ENCODE data around the gene AP1S2.

The AP1S2 gene

DNA sequence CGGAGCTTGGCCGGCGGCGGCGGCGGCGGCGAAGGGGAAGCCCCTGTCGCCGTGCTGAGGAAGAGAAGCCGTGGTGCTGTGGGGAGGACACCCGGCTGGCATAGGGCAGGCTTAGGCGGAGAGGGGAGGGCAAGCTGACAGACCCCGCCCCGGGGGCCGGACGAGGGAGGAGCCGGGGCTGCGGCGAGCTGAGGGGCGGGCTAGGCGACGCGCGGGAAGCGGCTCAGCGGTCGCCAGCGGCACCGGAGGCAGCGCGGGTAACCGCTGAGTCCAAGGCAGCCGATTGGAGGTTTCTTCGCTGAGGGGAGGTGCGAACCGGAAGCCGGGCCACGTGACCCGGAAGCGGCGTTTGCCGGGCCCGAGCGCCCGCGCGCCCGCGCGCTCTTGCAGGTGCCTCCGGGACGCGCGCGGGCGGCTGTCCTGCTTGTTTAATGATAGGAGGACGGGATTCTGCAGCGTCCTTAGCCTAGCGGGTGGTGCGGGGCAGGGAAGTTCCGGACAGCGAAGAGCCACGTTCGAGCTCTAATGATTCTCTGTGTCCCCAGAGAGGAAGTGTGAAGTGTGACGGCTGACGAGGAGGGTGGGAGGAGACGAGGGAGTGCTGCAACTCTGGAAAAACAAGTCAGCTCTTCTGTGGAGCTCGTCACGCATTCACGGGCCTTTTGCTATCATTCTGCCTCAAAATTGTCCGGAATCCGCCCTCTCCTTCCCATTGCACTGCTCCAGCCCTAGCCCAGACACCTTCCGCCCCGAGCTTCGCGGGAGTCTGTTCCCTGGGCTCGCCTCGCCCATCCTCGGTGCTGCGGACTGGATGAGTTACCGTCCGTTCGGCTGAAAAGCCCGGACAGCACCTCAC lies at the start of gene AP1S2:
Gene AP1S2 (minus strand): TSS at position 102 of the 856 bp plus-strand sequence. CDS start 2,289 bp downstream, outside the sequence.
- Histone ChIP-seq H3K79me2 (ENCODE audit: insufficient read depth, low read length) (peaks cover 8% of the 10 kb centered on the region; the same call in 1 of the 2 replicates), H3K9me3 (ENCODE audit: insufficient read depth, low read length, severe bottlenecking) (no peaks in the 10 kb centered on the region), H3K27ac (ENCODE audit: low read length) (peak within 1 kb of the TSS; percentile 92), H3K4me2 (ENCODE audit: insufficient read depth, low read length) (peak within 1 kb of the TSS; percentile 91), H2AFZ (ENCODE audit: low read depth, low read length) (peak within 1 kb of the TSS; percentile 81), H3K36me3 (ENCODE audit: insufficient read depth, low read length) (no peaks in the 10 kb centered on the region), H3K27me3 (ENCODE audit: insufficient read depth, low read length, poor library complexity) (no peaks in the 10 kb centered on the region), H3K9ac (ENCODE audit: low read depth, low read length) (peak within 1 kb of the TSS; percentile 86), H4K20me1 (ENCODE audit: insufficient read depth, low read length) (no peaks in the 10 kb centered on the region), H3K4me3 (ENCODE audit: low read depth in 1 of 2, low read length in 2 of 2) (peak within 1 kb of the TSS; percentile 35 to 81; a peak in 3 of 4 replicates), H3K4me1 (ENCODE audit: insufficient read depth, low read length) (peaks cover 22% of the 10 kb centered on the region)
- DNase-seq (peak; percentile 92), ATAC-seq (ENCODE audit: insufficient read depth, low read depth) (peak; percentile 94)
- TF ChIP-seq, protein P1, sequence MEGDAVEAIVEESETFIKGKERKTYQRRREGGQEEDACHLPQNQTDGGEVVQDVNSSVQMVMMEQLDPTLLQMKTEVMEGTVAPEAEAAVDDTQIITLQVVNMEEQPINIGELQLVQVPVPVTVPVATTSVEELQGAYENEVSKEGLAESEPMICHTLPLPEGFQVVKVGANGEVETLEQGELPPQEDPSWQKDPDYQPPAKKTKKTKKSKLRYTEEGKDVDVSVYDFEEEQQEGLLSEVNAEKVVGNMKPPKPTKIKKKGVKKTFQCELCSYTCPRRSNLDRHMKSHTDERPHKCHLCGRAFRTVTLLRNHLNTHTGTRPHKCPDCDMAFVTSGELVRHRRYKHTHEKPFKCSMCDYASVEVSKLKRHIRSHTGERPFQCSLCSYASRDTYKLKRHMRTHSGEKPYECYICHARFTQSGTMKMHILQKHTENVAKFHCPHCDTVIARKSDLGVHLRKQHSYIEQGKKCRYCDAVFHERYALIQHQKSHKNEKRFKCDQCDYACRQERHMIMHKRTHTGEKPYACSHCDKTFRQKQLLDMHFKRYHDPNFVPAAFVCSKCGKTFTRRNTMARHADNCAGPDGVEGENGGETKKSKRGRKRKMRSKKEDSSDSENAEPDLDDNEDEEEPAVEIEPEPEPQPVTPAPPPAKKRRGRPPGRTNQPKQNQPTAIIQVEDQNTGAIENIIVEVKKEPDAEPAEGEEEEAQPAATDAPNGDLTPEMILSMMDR (IDR thresholded peaks at IDR 0.05; ENCODE audit: borderline replicate concordance, extremely low read depth, low read length, poor library complexity, severe bottlenecking) = no peak
- TF ChIP-seq EZH2 (IDR thresholded peaks at IDR 0.05; ENCODE audit: borderline replicate concordance, low read depth, low read length, severe bottlenecking) = no peak

DNA sequence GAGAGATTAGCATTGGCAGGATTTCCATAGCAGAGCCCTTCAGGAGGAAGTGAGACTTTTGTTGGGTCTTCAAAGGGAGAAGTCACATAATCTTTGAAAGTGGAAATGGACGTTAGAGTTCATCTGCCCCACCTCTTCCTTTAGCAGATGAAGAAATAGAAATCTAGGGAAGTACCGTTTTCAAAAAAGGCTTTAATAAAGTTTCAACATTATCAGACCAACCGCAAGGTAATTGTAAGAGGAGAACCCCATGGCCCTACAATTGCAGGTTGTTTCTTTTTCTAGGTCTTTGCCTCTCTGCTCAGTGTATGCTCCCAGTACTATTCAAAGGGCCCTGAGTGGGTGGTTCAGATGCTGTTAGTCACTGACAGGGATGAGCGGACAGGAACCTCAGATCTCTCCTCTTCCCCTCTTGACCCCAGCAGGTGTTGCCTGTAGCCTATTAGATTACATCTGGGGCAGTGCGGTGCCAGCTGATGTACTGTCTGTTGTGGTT lies 48.6 kb upstream of the AP1S2 start:
- Histone ChIP-seq H3K9ac (ENCODE audit: low read depth, low read length) (no peak overlapping the region), H3K79me2 (ENCODE audit: insufficient read depth, low read length) (no peaks in the 10 kb centered on the region), H4K20me1 (ENCODE audit: insufficient read depth, low read length) (no peaks in the 10 kb centered on the region), H3K9me3 (ENCODE audit: insufficient read depth, low read length, severe bottlenecking) (no peaks in the 10 kb centered on the region), H3K4me2 (ENCODE audit: insufficient read depth, low read length) (no peak overlapping the region), H2AFZ (ENCODE audit: low read depth, low read length) (no peak overlapping the region), H3K36me3 (ENCODE audit: insufficient read depth, low read length) (no peaks in the 10 kb centered on the region), H3K27me3 (ENCODE audit: insufficient read depth, low read length, poor library complexity) (no peaks in the 10 kb centered on the region), H3K27ac (ENCODE audit: low read length) (no peak overlapping the region), H3K4me3 (ENCODE audit: low read depth in 1 of 2, low read length in 2 of 2) (no peak overlapping the region), H3K4me1 (ENCODE audit: insufficient read depth, low read length) (no peaks in the 10 kb centered on the region)
- DNase-seq = no peak
- TF ChIP-seq, protein P1 (IDR thresholded peaks at IDR 0.05; ENCODE audit: borderline replicate concordance, extremely low read depth, low read length, poor library complexity, severe bottlenecking) = no peak
- no peak for TF ChIP-seq EZH2 (IDR thresholded peaks at IDR 0.05; ENCODE audit: borderline replicate concordance, low read depth, low read length, severe bottlenecking)
- ATAC-seq (ENCODE audit: insufficient read depth, low read depth) = no peak

- DNase-seq = no peak
- no peak for TF ChIP-seq EZH2 (IDR thresholded peaks at IDR 0.05; ENCODE audit: borderline replicate concordance, low read depth, low read length, severe bottlenecking)
- TF ChIP-seq, protein P1 (IDR thresholded peaks at IDR 0.05; ENCODE audit: borderline replicate concordance, extremely low read depth, low read length, poor library complexity, severe bottlenecking) = no peak
- H3K4me3 ChIP-seq (ENCODE audit: low read depth in 1 of 2, low read length in 2 of 2) = no peak overlapping the region
- H3K9ac ChIP-seq (ENCODE audit: low read depth, low read length) = no peak overlapping the region
- H2AFZ ChIP-seq (ENCODE audit: low read depth, low read length) = no peak overlapping the region
- H3K4me2 ChIP-seq (ENCODE audit: insufficient read depth, low read length) = no peak overlapping the region
- no peaks in the 10 kb centered on the region for H3K27me3 ChIP-seq (ENCODE audit: insufficient read depth, low read length, poor library complexity)
- H3K36me3 ChIP-seq (ENCODE audit: insufficient read depth, low read length) = no peaks in the 10 kb centered on the region
- no peak for ATAC-seq (ENCODE audit: insufficient read depth, low read depth)
- H3K27ac ChIP-seq (ENCODE audit: low read length) = no peak overlapping the region
- no peaks in the 10 kb centered on the region for H3K9me3 ChIP-seq (ENCODE audit: insufficient read depth, low read length, severe bottlenecking)
- H3K79me2 ChIP-seq (ENCODE audit: insufficient read depth, low read length) = no peaks in the 10 kb centered on the region
- H3K4me1 ChIP-seq (ENCODE audit: insufficient read depth, low read length) = no peaks in the 10 kb centered on the region
- H4K20me1 ChIP-seq (ENCODE audit: insufficient read depth, low read length) = no peaks in the 10 kb centered on the region
Measured at GRCh38 chrX:15895334-15895733, 40.7 kb upstream of the AP1S2 start.

Measured in DND-41 (cell line).